Neural progenitor cell (in vitro differentiated cells): ENCODE data around the gene B9D1. TPM values are rescaled to one million over a fixed set of nuclear protein-coding genes. Genes with fewer than 3 reads are reported as not detected.

Experiments used
- DNase-seq: peaks from one replicate; pipeline ENCODE4 v3.0.0-alpha.2; 2016; ENCODE audit warnings: low spot score
- H2AFZ ChIP-seq: fragments of 200-600 bp; sonication (generic); replicated peaks from 2 replicates; pipeline ENCODE4 v1.6.1; 2016; ENCODE audit warnings: antibody characterized with exemption
- H3F3A ChIP-seq: fragments of 200-600 bp; sonication (generic); 2 replicates; pipeline ENCODE4 v1.6.1; 2016; ENCODE audit warnings: antibody characterized with exemption, low read depth
- H3K27ac ChIP-seq: fragments of 200-600 bp; sonication (generic); 2 replicates; pipeline ENCODE4 v1.5.1; 2016; ENCODE audit warnings: mild to moderate bottlenecking
- H3K27me3 ChIP-seq: fragments of 200-600 bp; sonication (generic); 2 replicates; pipeline ENCODE4 v1.6.1; 2016; ENCODE audit warnings: mild to moderate bottlenecking, moderate library complexity
- H3K36me3 ChIP-seq: fragments of 200-600 bp; sonication (generic); 2 replicates; pipeline ENCODE4 v1.5.1; 2016
- H3K4me1 ChIP-seq: fragments of 200-600 bp; sonication (generic); 2 replicates; pipeline ENCODE4 v1.6.1; 2016; ENCODE audit warnings: mixed run types
- H3K4me2 ChIP-seq: fragments of 200-600 bp; sonication (generic); 2 replicates; pipeline ENCODE4 v1.6.1; 2016
- H3K4me3 ChIP-seq: fragments of 200-600 bp; sonication (generic); 2 replicates; pipeline ENCODE4 v1.5.1; 2016
- H3K79me2 ChIP-seq: fragments of 200-600 bp; sonication (generic); 2 replicates; pipeline ENCODE4 v1.6.1; 2016; ENCODE audit warnings: low read depth
- H3K9ac ChIP-seq: fragments of 200-600 bp; sonication (generic); 2 replicates; pipeline ENCODE4 v1.6.1; 2016
- H3K9me3 ChIP-seq: fragments of 200-600 bp; sonication (generic); 2 replicates; pipeline ENCODE4 v1.5.1; 2016; ENCODE audit warnings: low read depth
- H4K20me1 ChIP-seq: fragments of 200-600 bp; sonication (generic); 2 replicates; pipeline ENCODE4 v1.6.1; 2016; ENCODE audit warnings: low read depth
- H3K27ac Mint-ChIP-seq: 3 replicates; pipeline ENCODE4 v1.8.0; 2021; ENCODE audit warnings: mixed read lengths
- H3K27me3 Mint-ChIP-seq: 2 replicates; pipeline ENCODE4 v1.8.0; 2022; ENCODE audit warnings: low read depth, mild to moderate bottlenecking, inconsistent platforms, moderate library complexity, mixed read lengths; ENCODE audit not compliant: insufficient read depth
- H3K36me3 Mint-ChIP-seq: 3 replicates; pipeline ENCODE4 v1.8.0; 2021; ENCODE audit warnings: mixed read lengths
- H3K4me1 Mint-ChIP-seq: 3 replicates; pipeline ENCODE4 v1.8.0; 2021; ENCODE audit warnings: mixed read lengths
- H3K4me3 Mint-ChIP-seq: 3 replicates; pipeline ENCODE4 v1.8.0; 2021; ENCODE audit warnings: mild to moderate bottlenecking, moderate library complexity, mixed read lengths
- H3K9me3 Mint-ChIP-seq: 3 replicates; pipeline ENCODE4 v1.8.0; 2020; ENCODE audit warnings: mixed read lengths
- EZH2 ChIP-seq: fragments of 200-600 bp; sonication (generic); IDR thresholded peaks from 2 replicates; pipeline ENCODE4 v1.6.1; 2017; ENCODE audit warnings: antibody characterized with exemption, mild to moderate bottlenecking, moderate library complexity
- EZH2phosphoT487 ChIP-seq: fragments of 200-600 bp; sonication (generic); IDR thresholded peaks from 2 replicates; pipeline ENCODE4 v1.6.1; 2017; ENCODE audit warnings: antibody characterized with exemption
- total RNA-seq: library from RNA; depleted of rRNA; stranded (reverse); fragments of >200 nt; gene quantifications from 2 replicates; pipeline ENCODE4 v1.2.3, GENCODE V29; 2015; ENCODE audit warnings: low replicate concordance
- TF ChIP-seq, protein P1 (sequence below): fragments of 200-600 bp; sonication (generic); IDR thresholded peaks from 2 replicates; pipeline ENCODE4 v1.5.1; 2017; ENCODE audit warnings: antibody characterized with exemption, mild to moderate bottlenecking

Gene B9D1
- total RNA-seq, 1 donor from 2014 or later: 15.1 TPM

DNA sequence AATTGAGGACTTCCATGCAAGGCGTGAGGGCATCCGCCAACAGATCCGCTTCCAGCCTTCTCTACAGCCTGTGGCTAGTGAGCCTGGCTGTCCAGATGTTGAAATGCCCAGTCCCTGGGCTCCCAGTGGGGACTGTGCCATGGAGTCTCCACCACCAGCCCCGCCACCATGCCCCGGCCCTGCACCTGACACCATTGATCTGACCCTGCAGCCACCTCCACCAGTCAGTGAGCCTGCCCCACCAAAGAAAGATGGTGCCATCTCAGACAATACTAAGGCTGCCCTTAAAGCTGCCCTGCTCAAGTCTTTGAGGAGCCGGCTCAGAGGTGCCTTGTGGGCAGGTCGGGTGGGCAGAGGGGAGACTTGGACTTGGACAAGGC is 18.8 kb upstream of the B9D1 start:
- Histone ChIP-seq H4K20me1 (peaks cover 30% of the 10 kb centered on the region), H3K79me2 (peaks cover 39% of the 10 kb centered on the region), H3K27ac (no peak overlapping the region), H2AFZ (no peak overlapping the region), H3K4me2 (no peak overlapping the region), H3K27me3 (no peaks in the 10 kb centered on the region), H3K9ac (no peak overlapping the region), H3K4me1 (peaks cover 4% of the 10 kb centered on the region), H3F3A (peaks cover 28% of the 10 kb centered on the region), H3K9me3 (no peaks in the 10 kb centered on the region), H3K36me3 (peaks cover 4% of the 10 kb centered on the region), H3K4me3 (no peak overlapping the region)
- Mint-ChIP-seq H3K36me3 (peaks cover 32% of the 10 kb centered on the region), H3K9me3 (no peaks in the 10 kb centered on the region), H3K4me3 (peak overlapping the region; percentile 50), H3K27me3 (peaks cover 11% of the 10 kb centered on the region), H3K27ac (no peak overlapping the region), H3K4me1 (peaks cover 25% of the 10 kb centered on the region)
- TF ChIP-seq, protein P1, sequence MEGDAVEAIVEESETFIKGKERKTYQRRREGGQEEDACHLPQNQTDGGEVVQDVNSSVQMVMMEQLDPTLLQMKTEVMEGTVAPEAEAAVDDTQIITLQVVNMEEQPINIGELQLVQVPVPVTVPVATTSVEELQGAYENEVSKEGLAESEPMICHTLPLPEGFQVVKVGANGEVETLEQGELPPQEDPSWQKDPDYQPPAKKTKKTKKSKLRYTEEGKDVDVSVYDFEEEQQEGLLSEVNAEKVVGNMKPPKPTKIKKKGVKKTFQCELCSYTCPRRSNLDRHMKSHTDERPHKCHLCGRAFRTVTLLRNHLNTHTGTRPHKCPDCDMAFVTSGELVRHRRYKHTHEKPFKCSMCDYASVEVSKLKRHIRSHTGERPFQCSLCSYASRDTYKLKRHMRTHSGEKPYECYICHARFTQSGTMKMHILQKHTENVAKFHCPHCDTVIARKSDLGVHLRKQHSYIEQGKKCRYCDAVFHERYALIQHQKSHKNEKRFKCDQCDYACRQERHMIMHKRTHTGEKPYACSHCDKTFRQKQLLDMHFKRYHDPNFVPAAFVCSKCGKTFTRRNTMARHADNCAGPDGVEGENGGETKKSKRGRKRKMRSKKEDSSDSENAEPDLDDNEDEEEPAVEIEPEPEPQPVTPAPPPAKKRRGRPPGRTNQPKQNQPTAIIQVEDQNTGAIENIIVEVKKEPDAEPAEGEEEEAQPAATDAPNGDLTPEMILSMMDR: no peak
- no peak for TF ChIP-seq EZH2phosphoT487
- TF ChIP-seq EZH2: no peak
- no peak for DNase-seq

DNA sequence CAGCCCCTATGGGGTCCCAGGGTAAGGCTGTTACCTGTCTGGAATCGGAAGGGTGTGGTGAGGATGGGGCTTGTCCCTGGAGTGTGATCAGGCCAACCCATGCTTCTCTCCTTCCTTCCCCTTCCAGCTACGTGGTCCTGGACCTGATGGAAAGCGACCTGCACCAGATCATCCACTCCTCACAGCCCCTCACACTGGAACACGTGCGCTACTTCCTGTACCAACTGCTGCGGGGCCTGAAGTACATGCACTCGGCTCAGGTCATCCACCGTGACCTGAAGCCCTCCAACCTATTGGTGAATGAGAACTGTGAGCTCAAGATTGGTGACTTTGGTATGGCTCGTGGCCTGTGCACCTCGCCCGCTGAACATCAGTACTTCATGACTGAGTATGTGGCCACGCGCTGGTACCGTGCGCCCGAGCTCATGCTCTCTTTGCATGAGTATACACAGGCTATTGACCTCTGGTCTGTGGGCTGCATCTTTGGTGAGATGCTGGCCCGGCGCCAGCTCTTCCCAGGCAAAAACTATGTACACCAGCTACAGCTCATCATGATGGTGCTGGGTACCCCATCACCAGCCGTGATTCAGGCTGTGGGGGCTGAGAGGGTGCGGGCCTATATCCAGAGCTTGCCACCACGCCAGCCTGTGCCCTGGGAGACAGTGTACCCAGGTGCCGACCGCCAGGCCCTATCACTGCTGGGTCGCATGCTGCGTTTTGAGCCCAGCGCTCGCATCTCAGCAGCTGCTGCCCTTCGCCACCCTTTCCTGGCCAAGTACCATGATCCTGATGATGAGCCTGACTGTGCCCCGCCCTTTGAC is 18.2 kb upstream of the B9D1 start:
- H3K27ac Mint-ChIP-seq: no peak overlapping the region
- no peaks in the 10 kb centered on the region for H3K9me3 Mint-ChIP-seq
- H3K36me3 Mint-ChIP-seq: peaks cover 32% of the 10 kb centered on the region
- Histone ChIP-seq H3K9ac (no peak overlapping the region), H3K9me3 (no peaks in the 10 kb centered on the region), H3K4me1 (peaks cover 4% of the 10 kb centered on the region), H3K79me2 (peaks cover 46% of the 10 kb centered on the region), H3K4me3 (no peak overlapping the region), H3F3A (peaks cover 27% of the 10 kb centered on the region), H3K36me3 (peaks cover 4% of the 10 kb centered on the region), H3K4me2 (no peak overlapping the region), H3K27ac (no peak overlapping the region), H2AFZ (no peak overlapping the region), H3K27me3 (no peaks in the 10 kb centered on the region), H4K20me1 (peaks cover 25% of the 10 kb centered on the region)
- TF ChIP-seq, protein P1: no peak
- TF ChIP-seq EZH2 (no peak), EZH2phosphoT487 (no peak)
- H3K4me1 Mint-ChIP-seq: peaks cover 25% of the 10 kb centered on the region
- peaks cover 11% of the 10 kb centered on the region for H3K27me3 Mint-ChIP-seq
- DNase-seq: no peak
- peak overlapping the region; percentile 69 for H3K4me3 Mint-ChIP-seq

DNA sequence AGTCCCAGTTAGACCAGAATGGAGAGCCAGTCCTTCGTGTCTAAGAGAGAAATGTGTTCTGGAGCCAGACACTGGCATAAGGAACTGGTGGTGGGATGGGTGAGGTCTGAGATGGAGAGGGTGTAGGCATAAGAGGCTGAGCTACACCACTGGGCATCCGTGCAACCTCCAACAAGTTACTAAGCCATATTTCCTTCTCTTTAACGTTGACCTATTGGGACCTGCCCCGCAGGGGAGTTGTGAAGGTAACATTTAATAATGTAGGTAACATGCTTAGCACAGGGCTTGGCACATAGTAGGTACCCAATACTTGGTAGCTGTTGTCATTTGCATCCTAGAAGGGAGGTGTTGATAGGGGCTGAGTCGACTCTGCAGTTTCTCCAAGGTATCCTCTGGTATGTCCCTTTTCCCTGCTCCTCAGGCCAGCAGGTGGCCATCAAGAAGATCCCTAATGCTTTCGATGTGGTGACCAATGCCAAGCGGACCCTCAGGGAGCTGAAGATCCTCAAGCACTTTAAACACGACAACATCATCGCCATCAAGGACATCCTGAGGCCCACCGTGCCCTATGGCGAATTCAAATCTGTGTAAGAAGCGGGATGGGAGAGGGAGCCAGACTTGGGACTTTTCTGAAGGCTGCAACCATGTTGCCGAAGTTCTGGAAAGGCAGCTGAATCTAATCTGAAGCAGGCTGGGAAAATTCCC is 17.0 kb upstream of the B9D1 start:
- Histone ChIP-seq H3K79me2 (peaks cover 53% of the 10 kb centered on the region), H3K36me3 (peaks cover 4% of the 10 kb centered on the region), H3F3A (peaks cover 23% of the 10 kb centered on the region), H2AFZ (no peak overlapping the region), H3K4me2 (peak overlapping the region; percentile 94), H3K27me3 (no peaks in the 10 kb centered on the region), H3K4me1 (peaks cover 4% of the 10 kb centered on the region), H4K20me1 (peaks cover 20% of the 10 kb centered on the region), H3K27ac (no peak overlapping the region), H3K9me3 (no peaks in the 10 kb centered on the region), H3K4me3 (peak overlapping the region; percentile 84), H3K9ac (peak overlapping the region; percentile 57)
- no peak for DNase-seq
- H3K36me3 Mint-ChIP-seq: peaks cover 30% of the 10 kb centered on the region
- no peak overlapping the region for H3K27ac Mint-ChIP-seq
- H3K9me3 Mint-ChIP-seq: no peaks in the 10 kb centered on the region
- TF ChIP-seq EZH2 (no peak), EZH2phosphoT487 (no peak)
- TF ChIP-seq, protein P1: no peak
- peaks cover 11% of the 10 kb centered on the region for H3K27me3 Mint-ChIP-seq
- peak overlapping the region; percentile 96 for H3K4me3 Mint-ChIP-seq
- peaks cover 23% of the 10 kb centered on the region for H3K4me1 Mint-ChIP-seq
